ENCODE measurements around the gene FGF12. TPM values are rescaled to one million over a fixed set of nuclear protein-coding genes. Genes with fewer than 3 reads are reported as not detected.

FGF12 gene
- polyA plus RNA-seq, 3 donors: not detected

- Histone ChIP-seq H3K79me2 (ENCODE audit: insufficient read depth, low read length) (no peaks in the 10 kb centered on the region), H3K9ac (ENCODE audit: insufficient read depth, low read length, poor library complexity, severe bottlenecking) (no peak overlapping the region), H3K4me1 (ENCODE audit: control insufficient read depth in 1 of 2, insufficient read depth in 2 of 2, low read length in 2 of 2) (no peaks in the 10 kb centered on the region), H3K9me3 (replicated peaks in 1 of 2; ENCODE audit: control insufficient read depth in 1 of 2, insufficient read depth in 1 of 2, low read length in 2 of 2) (no peaks in the 10 kb centered on the region), H4K20me1 (ENCODE audit: insufficient read depth, low read length) (no peaks in the 10 kb centered on the region), H2AFZ (ENCODE audit: insufficient read depth, low read depth, low read length, poor library complexity, severe bottlenecking) (no peak overlapping the region), H3K4me3 (replicated peaks in 1 of 3; ENCODE audit: low read depth in 2 of 3, low read length in 3 of 3) (no peak overlapping the region), H3K4me2 (replicated peaks; ENCODE audit: extremely low read depth, low read length, poor library complexity, severe bottlenecking) (no peak overlapping the region), H3K36me3 (replicated peaks in 1 of 2; ENCODE audit: control insufficient read depth in 1 of 2, insufficient read depth in 2 of 2, low read length in 2 of 2) (no peaks in the 10 kb centered on the region), H3K27me3 (ENCODE audit: control insufficient read depth in 2 of 2, insufficient read depth in 2 of 2, low read length in 2 of 2) (no peaks in the 10 kb centered on the region), H3K27ac (ENCODE audit: low read depth in 1 of 2, low read length in 2 of 2) (no peak overlapping the region)
- H3K27ac Mint-ChIP-seq: peak overlapping the region in 1 of 7 donors; percentile 58
- no peaks in the 10 kb centered on the region for H3K36me3 Mint-ChIP-seq
- H3K9me3 Mint-ChIP-seq: peaks cover 0 to 6% (median 2%) of the 10 kb centered on the region in 7 donors
- H3K27me3 Mint-ChIP-seq (ENCODE audit: low read depth in 3 of 3): peaks cover 0 to 2% (median 0%) of the 10 kb centered on the region in 3 donors
- WGBS (ENCODE audit: insufficient coverage): no CpG with 5 or more reads among the region's 1 CpG
- intact Hi-C loops (cut with micrococcal nuclease): no loop called here
- H3K4me1 Mint-ChIP-seq: no peaks in the 10 kb centered on the region
- H3K4me3 Mint-ChIP-seq: no peak overlapping the region
- no peak for TF ChIP-seq CTCF (IDR thresholded peaks at IDR 0.05)
- no peak for DNase-seq
These were observed 480.3 kb downstream of the FGF12 start for GRCh38 chr3:192246847-192247559.

- no peaks in the 10 kb centered on the region for H3K4me1 ChIP-seq (ENCODE audit: control insufficient read depth in 1 of 2, insufficient read depth in 2 of 2, low read length in 2 of 2)
- no peak overlapping the region for H3K27ac ChIP-seq (ENCODE audit: low read depth in 1 of 2, low read length in 2 of 2)
- H3K9me3 ChIP-seq (replicated peaks in 1 of 2; ENCODE audit: control insufficient read depth in 1 of 2, insufficient read depth in 1 of 2, low read length in 2 of 2): no peaks in the 10 kb centered on the region
- 56% methylated on average over 1 of the region's 1 CpG for WGBS (ENCODE audit: insufficient coverage)
- intact Hi-C loops (cut with micrococcal nuclease): no loop called here
- H3K27me3 ChIP-seq (ENCODE audit: control insufficient read depth in 2 of 2, insufficient read depth in 2 of 2, low read length in 2 of 2): no peaks in the 10 kb centered on the region
- no peak for TF ChIP-seq CTCF (IDR thresholded peaks at IDR 0.05)
- Mint-ChIP-seq H3K27me3 (ENCODE audit: low read depth in 3 of 3) (peaks cover 0 to 2% (median 0%) of the 10 kb centered on the region in 3 donors), H3K36me3 (no peaks in the 10 kb centered on the region), H3K4me3 (no peak overlapping the region), H3K27ac (no peak overlapping the region), H3K9me3 (peaks cover 0 to 6% (median 2%) of the 10 kb centered on the region in 7 donors), H3K4me1 (no peaks in the 10 kb centered on the region)
- no peak overlapping the region for H3K4me2 ChIP-seq (replicated peaks; ENCODE audit: extremely low read depth, low read length, poor library complexity, severe bottlenecking)
- no peaks in the 10 kb centered on the region for H3K79me2 ChIP-seq (ENCODE audit: insufficient read depth, low read length)
- H3K4me3 ChIP-seq (replicated peaks in 1 of 3; ENCODE audit: low read depth in 2 of 3, low read length in 3 of 3): no peak overlapping the region
- DNase-seq: no peak
- H2AFZ ChIP-seq (ENCODE audit: insufficient read depth, low read depth, low read length, poor library complexity, severe bottlenecking): no peak overlapping the region
- H4K20me1 ChIP-seq (ENCODE audit: insufficient read depth, low read length): no peaks in the 10 kb centered on the region
- H3K9ac ChIP-seq (ENCODE audit: insufficient read depth, low read length, poor library complexity, severe bottlenecking): no peak overlapping the region
- no peaks in the 10 kb centered on the region for H3K36me3 ChIP-seq (replicated peaks in 1 of 2; ENCODE audit: control insufficient read depth in 1 of 2, insufficient read depth in 2 of 2, low read length in 2 of 2)
These were observed 482.8 kb downstream of the FGF12 start for GRCh38 chr3:192244591-192244990.

Measured in CD14-positive monocyte (primary cell).